OCI-LY7 (cell line): ENCODE measurements around the gene VPS4B.

ENCODE experiments used
- CTCF ChIP-seq: fragments of 200-600 bp; sonication (generic); conservative IDR thresholded peaks from 2 replicates; pipeline ENCODE4 v1.5.1; 2014; ENCODE audit warnings: mild to moderate bottlenecking, antibody characterized with exemption, low read length, moderate library complexity, mixed read lengths
- EZH2phosphoT487 ChIP-seq: fragments of 200-600 bp; sonication (generic); IDR thresholded peaks from 2 replicates; pipeline ENCODE4 v1.6.1; 2018; ENCODE audit warnings: low read depth, borderline replicate concordance, mild to moderate bottlenecking, mixed run types, antibody characterized with exemption, low read length, moderate library complexity, mixed read lengths

GRCh38 chr18:63356272-63356896 is 65.9 kb downstream of the VPS4B start:
- TF ChIP-seq CTCF (no peak), EZH2phosphoT487 (no peak)
